RKO (cell line): ENCODE measurements around the gene CCNB1IP1.
"Not testable (repeated sequence)": the region's sequence is repeated elsewhere in the genome, so short reads cannot be mapped to it uniquely, and the experiment has no call there.

ENCODE experiments used
- DNase-seq: peaks from one replicate; pipeline ENCODE4 v3.0.0-alpha.2; 2016; ENCODE audit warnings: low spot score

Gene CCNB1IP1

GRCh38 chr14:20332431-20332787 is 670 bp downstream of the CCNB1IP1 start:
- DNase-seq: peak; percentile 53

GRCh38 chr14:20331053-20331613 is 1.9 kb downstream of the CCNB1IP1 start:
- DNase-seq: peak; percentile 43

GRCh38 chr14:20329355-20329754 is 3.7 kb downstream of the CCNB1IP1 start:
- no peak for DNase-seq

GRCh38 chr14:20328705-20329104 is 4.4 kb downstream of the CCNB1IP1 start:
- DNase-seq: no peak

GRCh38 chr14:20327005-20327869 is 5.8 kb downstream of the CCNB1IP1 start:
- DNase-seq: peak; percentile 83

GRCh38 chr14:20317720-20318119 is 15.4 kb downstream of the CCNB1IP1 start:
- no peak for DNase-seq

GRCh38 chr14:20314026-20314425 is 19.1 kb downstream of the CCNB1IP1 start:
- DNase-seq: no peak

- no peak for DNase-seq
Measured at GRCh38 chr14:20306079-20306423, 27.0 kb downstream of the CCNB1IP1 start.

- peak; percentile 86 for DNase-seq
Measured at GRCh38 chr14:20305265-20306078, 27.6 kb downstream of the CCNB1IP1 start, which contains the start of gene TTC5. TSS of gene TTC5 (minus strand) at chr14:20305951. CDS start at chr14:20305937, 14 bp downstream.

GRCh38 chr14:20302042-20302755 is 30.9 kb downstream of the CCNB1IP1 start:
- DNase-seq: peak; percentile 52

GRCh38 chr14:20295067-20295466 is 38.0 kb downstream of the CCNB1IP1 start:
- no peak for DNase-seq

GRCh38 chr14:20294636-20295035 is 38.4 kb downstream of the CCNB1IP1 start:
- no peak for DNase-seq

- not testable (repeated sequence) for DNase-seq
Measured at GRCh38 chr14:20281998-20282397, 51.1 kb downstream of the CCNB1IP1 start.

GRCh38 chr14:20280265-20280664 is 52.8 kb downstream of the CCNB1IP1 start:
- not testable (repeated sequence) for DNase-seq

- DNase-seq: no peak
Measured at GRCh38 chr14:20278414-20278813, 54.7 kb downstream of the CCNB1IP1 start.

- DNase-seq: no peak
Measured at GRCh38 chr14:20277409-20277808, 55.7 kb downstream of the CCNB1IP1 start.

- no peak for DNase-seq
Measured at GRCh38 chr14:20274062-20274461, 59.0 kb downstream of the CCNB1IP1 start.

- not testable (repeated sequence) for DNase-seq
Measured at GRCh38 chr14:20264361-20264760, 68.7 kb downstream of the CCNB1IP1 start.

GRCh38 chr14:20262642-20263128 is 70.4 kb downstream of the CCNB1IP1 start:
- peak; percentile 93 for DNase-seq
